D341Med (cell line): Measurements from ENCODE around the gene LDLRAD3.
"Not testable (repeated sequence)": the region's sequence is repeated elsewhere in the genome, so short reads cannot be mapped to it uniquely, and the experiment has no call there.

Experiments
- DNase-seq: peaks from one replicate; pipeline ENCODE4 v3.0.0; 2012; ENCODE audit warnings: low spot score

The LDLRAD3 gene

GRCh38 chr11:36164506-36165250 is 220.8 kb downstream of the LDLRAD3 start:
- no peak for DNase-seq

- no peak for DNase-seq
These were observed 221.9 kb downstream of the LDLRAD3 start for GRCh38 chr11:36165621-36166397.

- no peak for DNase-seq
These were observed 223.2 kb downstream of the LDLRAD3 start for GRCh38 chr11:36167073-36167472.

GRCh38 chr11:36167729-36168128 is 223.9 kb downstream of the LDLRAD3 start:
- no peak for DNase-seq

GRCh38 chr11:36177836-36178235 is 234.0 kb downstream of the LDLRAD3 start:
- no peak for DNase-seq

- no peak for DNase-seq
These were observed 242.7 kb downstream of the LDLRAD3 start for GRCh38 chr11:36186340-36187175.

GRCh38 chr11:36187622-36188021 is 243.8 kb downstream of the LDLRAD3 start:
- no peak for DNase-seq

- not testable (repeated sequence) for DNase-seq
These were observed 245.9 kb downstream of the LDLRAD3 start for GRCh38 chr11:36189735-36190134.

- DNase-seq: no peak
These were observed 248.1 kb downstream of the LDLRAD3 start for GRCh38 chr11:36191941-36192340.

GRCh38 chr11:36192425-36193289 is 248.8 kb downstream of the LDLRAD3 start:
- no peak for DNase-seq

- DNase-seq: no peak
These were observed 249.4 kb downstream of the LDLRAD3 start for GRCh38 chr11:36193290-36193619.

GRCh38 chr11:36193721-36194120 is 249.9 kb downstream of the LDLRAD3 start:
- no peak for DNase-seq

- DNase-seq: no peak
These were observed 251.9 kb downstream of the LDLRAD3 start for GRCh38 chr11:36195496-36196354.

- DNase-seq: peak; percentile 45
These were observed 252.6 kb downstream of the LDLRAD3 start for GRCh38 chr11:36196411-36196998.

GRCh38 chr11:36201411-36201810 is 257.5 kb downstream of the LDLRAD3 start:
- DNase-seq: no peak

GRCh38 chr11:36205536-36205935 is 261.7 kb downstream of the LDLRAD3 start:
- DNase-seq: no peak

GRCh38 chr11:36210529-36210928 is 266.7 kb downstream of the LDLRAD3 start:
- DNase-seq: no peak

- DNase-seq: no peak
These were observed 268.0 kb downstream of the LDLRAD3 start for GRCh38 chr11:36211761-36212430.

- no peak for DNase-seq
These were observed 268.9 kb downstream of the LDLRAD3 start for GRCh38 chr11:36212564-36213392.
